Nephron progenitor cell (in vitro differentiated cells): ENCODE measurements around the gene VSTM1.

Experiments
- DNase-seq: peaks from one replicate; pipeline ENCODE4 v3.0.0; 2021
- H3K27ac Mint-ChIP-seq: 2 replicates; pipeline ENCODE4 v1.8.0; 2021; ENCODE audit warnings: mild to moderate bottlenecking, moderate library complexity, mixed read lengths
- H3K27me3 Mint-ChIP-seq: 2 replicates; pipeline ENCODE4 v1.8.0; 2021; ENCODE audit warnings: mild to moderate bottlenecking, low read depth, mixed read lengths; ENCODE audit not compliant: poor library complexity
- H3K36me3 Mint-ChIP-seq: 2 replicates; pipeline ENCODE4 v1.8.0; 2021; ENCODE audit warnings: low read depth, mixed read lengths
- H3K4me1 Mint-ChIP-seq: 2 replicates; pipeline ENCODE4 v1.8.0; 2021; ENCODE audit warnings: mixed read lengths
- H3K4me3 Mint-ChIP-seq: 2 replicates; pipeline ENCODE4 v1.8.0; 2021; ENCODE audit warnings: mild to moderate bottlenecking, moderate library complexity, mixed read lengths
- H3K9me3 Mint-ChIP-seq: 2 replicates; pipeline ENCODE4 v1.8.0; 2021; ENCODE audit warnings: mild to moderate bottlenecking, moderate library complexity, mixed read lengths
- TF ChIP-seq, protein P1 (sequence below): fragments of 200-600 bp; sonication (generic); IDR thresholded peaks from 2 replicates; pipeline ENCODE4 v1.5.0; 2021; ENCODE audit warnings: antibody characterized with exemption

VSTM1 gene, protein sequence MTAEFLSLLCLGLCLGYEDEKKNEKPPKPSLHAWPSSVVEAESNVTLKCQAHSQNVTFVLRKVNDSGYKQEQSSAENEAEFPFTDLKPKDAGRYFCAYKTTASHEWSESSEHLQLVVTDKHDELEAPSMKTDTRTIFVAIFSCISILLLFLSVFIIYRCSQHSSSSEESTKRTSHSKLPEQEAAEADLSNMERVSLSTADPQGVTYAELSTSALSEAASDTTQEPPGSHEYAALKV

DNA sequence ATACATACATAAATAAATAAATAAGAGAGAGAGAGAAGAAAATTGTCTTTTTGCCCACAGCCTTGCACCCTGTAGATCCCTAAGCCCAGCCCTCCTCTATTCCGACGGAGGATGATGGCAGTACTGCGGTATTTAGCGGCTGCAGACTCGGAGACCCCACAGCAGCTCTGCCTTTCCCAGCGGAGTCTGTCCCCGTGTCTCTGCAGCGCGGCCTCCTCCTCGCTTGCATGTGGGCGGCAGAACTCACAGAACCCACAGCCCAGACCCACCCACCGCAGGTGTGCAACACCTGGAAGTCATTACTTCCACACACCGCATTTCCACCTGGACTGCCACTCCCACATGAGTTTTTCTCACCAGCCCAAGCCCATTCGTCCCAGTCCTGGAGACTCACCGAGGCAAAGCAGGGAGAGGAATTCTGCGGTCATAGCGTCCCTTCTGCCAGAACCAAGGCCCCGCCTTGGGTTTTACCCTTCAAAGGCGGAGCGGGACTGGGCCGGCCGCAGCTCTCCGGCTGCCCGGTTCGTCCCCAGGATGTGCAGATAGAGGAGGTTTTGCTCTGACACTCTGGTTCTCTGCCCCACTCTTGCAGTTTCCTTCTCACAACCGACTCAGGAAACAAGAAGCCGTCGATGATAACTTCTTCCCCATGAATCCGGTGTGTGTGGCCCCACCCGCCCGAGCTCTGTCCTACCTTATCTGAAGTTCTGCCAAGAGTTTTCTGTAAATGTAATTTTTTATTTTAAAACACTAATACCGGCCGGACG lies at the start of gene VSTM1:
VSTM1 (minus strand) TSS at position 548 of the 767 bp plus-strand sequence; CDS start at position 428, 120 bp downstream.
- TF ChIP-seq, protein P1, sequence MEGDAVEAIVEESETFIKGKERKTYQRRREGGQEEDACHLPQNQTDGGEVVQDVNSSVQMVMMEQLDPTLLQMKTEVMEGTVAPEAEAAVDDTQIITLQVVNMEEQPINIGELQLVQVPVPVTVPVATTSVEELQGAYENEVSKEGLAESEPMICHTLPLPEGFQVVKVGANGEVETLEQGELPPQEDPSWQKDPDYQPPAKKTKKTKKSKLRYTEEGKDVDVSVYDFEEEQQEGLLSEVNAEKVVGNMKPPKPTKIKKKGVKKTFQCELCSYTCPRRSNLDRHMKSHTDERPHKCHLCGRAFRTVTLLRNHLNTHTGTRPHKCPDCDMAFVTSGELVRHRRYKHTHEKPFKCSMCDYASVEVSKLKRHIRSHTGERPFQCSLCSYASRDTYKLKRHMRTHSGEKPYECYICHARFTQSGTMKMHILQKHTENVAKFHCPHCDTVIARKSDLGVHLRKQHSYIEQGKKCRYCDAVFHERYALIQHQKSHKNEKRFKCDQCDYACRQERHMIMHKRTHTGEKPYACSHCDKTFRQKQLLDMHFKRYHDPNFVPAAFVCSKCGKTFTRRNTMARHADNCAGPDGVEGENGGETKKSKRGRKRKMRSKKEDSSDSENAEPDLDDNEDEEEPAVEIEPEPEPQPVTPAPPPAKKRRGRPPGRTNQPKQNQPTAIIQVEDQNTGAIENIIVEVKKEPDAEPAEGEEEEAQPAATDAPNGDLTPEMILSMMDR: no peak
- H3K9me3 Mint-ChIP-seq: peaks cover 3% of the 10 kb centered on the region
- no peak for DNase-seq
- H3K4me1 Mint-ChIP-seq: no peaks in the 10 kb centered on the region
- no peak within 1 kb of the TSS for H3K4me3 Mint-ChIP-seq
- H3K27ac Mint-ChIP-seq: no peak within 1 kb of the TSS
- H3K36me3 Mint-ChIP-seq: no peaks in the 10 kb centered on the region
- H3K27me3 Mint-ChIP-seq: peaks cover 19% of the 10 kb centered on the region

DNA sequence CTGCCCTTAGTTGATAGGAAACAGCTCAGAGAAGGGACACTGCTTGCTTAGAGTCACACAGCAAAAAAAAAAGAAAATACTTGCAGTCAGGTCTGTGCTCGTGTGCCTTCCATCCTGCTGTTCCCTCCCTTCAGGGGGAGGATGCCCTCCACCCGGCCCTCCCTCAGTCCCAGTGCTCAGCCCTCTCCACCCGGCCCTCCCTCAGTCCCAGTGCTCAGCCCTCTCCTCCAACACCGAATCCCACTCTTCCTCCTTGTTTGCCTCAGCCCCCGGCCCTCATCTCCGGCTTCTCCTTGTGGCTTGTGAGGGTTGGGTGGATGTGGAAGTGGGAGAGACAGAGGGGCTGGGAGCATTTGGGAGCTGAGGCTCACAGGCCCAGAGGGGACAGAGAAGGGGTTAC lies 46.0 kb upstream of the VSTM1 start:
- TF ChIP-seq, protein P1: no peak
- Mint-ChIP-seq H3K4me1 (peaks cover 26% of the 10 kb centered on the region), H3K27me3 (no peaks in the 10 kb centered on the region), H3K4me3 (no peak overlapping the region), H3K9me3 (no peaks in the 10 kb centered on the region), H3K27ac (peak overlapping the region; percentile 5), H3K36me3 (peaks cover 40% of the 10 kb centered on the region)
- no peak for DNase-seq

DNA sequence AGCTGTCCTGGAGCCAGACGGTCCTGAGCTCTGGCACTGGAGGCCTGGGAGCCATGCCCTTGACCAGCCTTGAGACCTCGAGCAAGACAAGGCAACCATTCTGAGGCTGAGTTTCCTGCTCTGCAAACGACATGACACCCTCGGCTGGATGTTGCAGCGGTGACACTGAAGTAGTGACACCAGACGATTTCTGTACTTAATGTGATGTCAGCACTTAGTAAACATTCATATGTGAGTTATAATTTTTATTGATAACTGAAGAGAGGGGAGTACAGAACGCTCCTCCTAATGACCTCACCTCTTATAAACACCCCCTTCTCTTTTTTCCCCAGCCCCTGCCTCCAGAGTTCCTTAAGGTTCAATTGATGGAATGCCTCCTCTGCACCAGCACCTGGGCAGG lies 44.8 kb upstream of the VSTM1 start:
- Mint-ChIP-seq H3K4me3 (no peak overlapping the region), H3K9me3 (no peaks in the 10 kb centered on the region), H3K27ac (peak overlapping the region; percentile 91), H3K27me3 (no peaks in the 10 kb centered on the region), H3K4me1 (peaks cover 16% of the 10 kb centered on the region), H3K36me3 (peaks cover 40% of the 10 kb centered on the region)
- no peak for DNase-seq
- TF ChIP-seq, protein P1: no peak

DNA sequence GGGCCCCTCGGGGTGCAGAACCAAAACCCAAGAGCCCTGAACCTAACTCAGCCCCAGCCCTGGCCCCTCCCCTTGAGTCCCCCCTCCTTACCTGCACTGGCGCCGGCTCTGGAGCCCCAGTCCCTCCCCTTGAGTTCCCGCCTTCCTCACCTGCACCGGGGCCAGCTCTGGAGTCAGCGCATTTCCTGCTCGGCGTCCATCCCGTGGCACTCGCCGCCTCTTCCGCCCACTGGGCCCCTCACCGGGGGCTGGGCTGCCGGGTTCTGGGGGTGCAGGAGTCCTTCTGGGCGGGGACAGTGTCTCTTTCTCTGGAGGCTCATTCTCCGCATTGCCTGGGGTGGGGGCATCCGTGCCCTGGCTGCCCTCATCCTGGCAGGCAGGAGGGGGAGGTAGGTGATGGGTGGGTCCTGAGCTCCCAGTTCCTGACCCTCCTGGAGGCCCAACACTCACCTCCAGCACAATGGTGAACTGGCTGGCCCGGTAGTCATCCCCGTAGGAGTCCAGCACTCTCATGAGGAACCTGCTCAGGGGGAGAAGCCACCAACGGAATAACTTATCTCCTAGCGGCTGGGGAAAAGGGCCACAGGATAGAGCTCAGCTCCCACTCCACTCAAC lies 44.3 kb upstream of the VSTM1 start:
- Mint-ChIP-seq H3K4me1 (peaks cover 21% of the 10 kb centered on the region), H3K4me3 (no peak overlapping the region), H3K27ac (no peak overlapping the region), H3K9me3 (no peaks in the 10 kb centered on the region), H3K27me3 (no peaks in the 10 kb centered on the region), H3K36me3 (peaks cover 35% of the 10 kb centered on the region)
- TF ChIP-seq, protein P1: no peak
- DNase-seq: no peak

DNA sequence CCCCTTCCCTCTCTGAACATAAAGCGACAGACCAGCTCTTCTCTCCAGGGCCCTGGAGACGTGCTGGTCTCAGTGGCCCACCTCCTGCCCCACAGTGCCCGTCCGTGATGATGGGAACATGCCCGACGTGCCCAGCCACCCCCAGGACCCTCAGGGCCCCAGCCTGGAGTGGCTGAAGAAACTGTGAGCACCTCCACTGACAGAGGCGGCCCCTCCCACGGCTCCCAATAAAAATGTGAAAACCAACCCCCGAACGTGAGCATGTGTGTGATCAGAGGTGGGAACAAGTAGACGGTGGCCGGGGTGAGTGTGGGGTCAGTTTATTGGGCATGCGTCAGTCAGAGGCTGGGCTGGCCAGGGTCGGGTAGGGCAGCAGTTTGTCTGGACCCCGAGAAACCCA lies 43.0 kb upstream of the VSTM1 start:
- no peak for DNase-seq
- Mint-ChIP-seq H3K27me3 (no peaks in the 10 kb centered on the region), H3K36me3 (peaks cover 34% of the 10 kb centered on the region), H3K4me1 (peaks cover 27% of the 10 kb centered on the region), H3K4me3 (no peak overlapping the region), H3K9me3 (no peaks in the 10 kb centered on the region), H3K27ac (peak overlapping the region; percentile 60)
- TF ChIP-seq, protein P1: no peak
